ENCODE results near the gene LEO1.
"Not testable (repeated sequence)": the region's sequence is repeated elsewhere in the genome, so short reads cannot be mapped to it uniquely, and the experiment has no call there.

LEO1 gene

DNA sequence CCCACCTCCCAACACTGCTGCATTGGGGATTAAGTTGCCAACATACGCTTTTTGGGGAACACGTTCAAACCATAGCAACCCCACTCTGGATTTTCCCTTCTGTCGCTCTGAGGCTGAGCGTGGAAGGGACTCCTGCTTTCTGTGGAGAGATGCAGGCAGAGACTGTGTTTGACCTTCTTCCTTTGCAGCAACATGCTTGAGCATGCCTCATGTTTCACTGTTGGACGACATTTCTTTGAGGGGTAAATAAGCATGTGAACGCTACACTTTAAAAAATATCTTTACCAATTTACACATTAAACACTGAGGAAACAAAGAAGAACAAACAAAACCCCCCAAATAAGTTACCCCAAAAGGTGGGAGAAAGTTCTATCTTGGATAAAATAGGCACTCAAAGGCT is 33.2 kb upstream of the LEO1 start:
- Histone ChIP-seq H3K18ac (ENCODE audit: low read length) (no peak overlapping the region), H3K36me3 (ENCODE audit: control insufficient read depth, insufficient read depth, low read length) (no peaks in the 10 kb centered on the region), H3K27ac (ENCODE audit: low read depth, low read length) (no peak overlapping the region), H3K4me1 (ENCODE audit: control insufficient read depth, low read depth, low read length) (no peaks in the 10 kb centered on the region), H2BK120ac (ENCODE audit: low read depth, low read length) (no peak overlapping the region), H4K5ac (ENCODE audit: low read length) (no peak overlapping the region), H3K9ac (ENCODE audit: low read length) (no peak overlapping the region), H2BK15ac (replicated peaks; ENCODE audit: low read depth) (no peak overlapping the region), H3K23ac (ENCODE audit: low read length) (no peak overlapping the region), H3K27me3 (ENCODE audit: insufficient read depth, low read length, poor library complexity) (no peaks in the 10 kb centered on the region), H2AK5ac (ENCODE audit: low read length) (no peak overlapping the region), H3K4ac (ENCODE audit: low read depth, low read length) (no peak overlapping the region), H3K4me3 (ENCODE audit: low read length) (no peak overlapping the region), H4K8ac (ENCODE audit: low read depth, low read length) (no peak overlapping the region), H3K56ac (ENCODE audit: low read length) (no peak overlapping the region), H2BK5ac (ENCODE audit: low read length) (no peak overlapping the region), H3K79me1 (ENCODE audit: low read length) (no peaks in the 10 kb centered on the region), H3K4me2 (ENCODE audit: low read length) (no peak overlapping the region), H3K79me2 (ENCODE audit: control insufficient read depth, insufficient read depth, low read length) (no peaks in the 10 kb centered on the region)
- WGBS (ENCODE audit: extremely low coverage, insufficient coverage, low lambda C conversion rate): no CpG with 5 or more reads among the region's 6 CpGs
- DNase-seq: no peak

DNA sequence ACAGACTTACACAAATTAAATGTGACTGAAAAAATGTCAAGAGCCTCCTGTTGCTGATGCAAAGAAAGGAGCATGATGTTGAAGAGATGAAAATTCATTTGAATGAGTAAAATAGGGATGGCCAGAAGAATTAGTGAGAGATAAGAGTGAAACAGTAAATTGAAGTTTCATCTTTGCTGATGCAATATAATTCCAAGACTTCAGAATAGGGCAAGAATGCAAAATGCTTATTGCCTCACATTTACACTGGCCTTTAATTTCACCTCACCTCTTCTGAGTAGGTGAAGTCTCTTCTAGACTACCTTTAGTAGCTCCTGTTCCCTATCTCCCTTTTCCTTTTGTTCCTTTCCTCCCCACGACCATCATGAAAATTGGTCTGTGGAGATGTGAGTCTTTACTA is 32.1 kb upstream of the LEO1 start:
- Histone ChIP-seq H3K79me2 (ENCODE audit: control insufficient read depth, insufficient read depth, low read length) (no peaks in the 10 kb centered on the region), H3K56ac (ENCODE audit: low read length) (no peak overlapping the region), H4K8ac (ENCODE audit: low read depth, low read length) (no peak overlapping the region), H3K27me3 (ENCODE audit: insufficient read depth, low read length, poor library complexity) (no peaks in the 10 kb centered on the region), H3K9ac (ENCODE audit: low read length) (no peak overlapping the region), H3K79me1 (ENCODE audit: low read length) (no peaks in the 10 kb centered on the region), H3K4me1 (ENCODE audit: control insufficient read depth, low read depth, low read length) (no peaks in the 10 kb centered on the region), H2BK120ac (ENCODE audit: low read depth, low read length) (no peak overlapping the region), H3K27ac (ENCODE audit: low read depth, low read length) (no peak overlapping the region), H3K36me3 (ENCODE audit: control insufficient read depth, insufficient read depth, low read length) (no peaks in the 10 kb centered on the region), H2BK15ac (replicated peaks; ENCODE audit: low read depth) (no peak overlapping the region), H2AK5ac (ENCODE audit: low read length) (no peak overlapping the region), H3K4me3 (ENCODE audit: low read length) (no peak overlapping the region), H2BK5ac (ENCODE audit: low read length) (no peak overlapping the region), H3K18ac (ENCODE audit: low read length) (no peak overlapping the region), H3K4me2 (ENCODE audit: low read length) (no peak overlapping the region), H3K23ac (ENCODE audit: low read length) (no peak overlapping the region), H4K5ac (ENCODE audit: low read length) (no peak overlapping the region), H3K4ac (ENCODE audit: low read depth, low read length) (no peak overlapping the region)
- no CpG with 5 or more reads among the region's 1 CpG for WGBS (ENCODE audit: extremely low coverage, insufficient coverage, low lambda C conversion rate)
- no peak for DNase-seq

DNA sequence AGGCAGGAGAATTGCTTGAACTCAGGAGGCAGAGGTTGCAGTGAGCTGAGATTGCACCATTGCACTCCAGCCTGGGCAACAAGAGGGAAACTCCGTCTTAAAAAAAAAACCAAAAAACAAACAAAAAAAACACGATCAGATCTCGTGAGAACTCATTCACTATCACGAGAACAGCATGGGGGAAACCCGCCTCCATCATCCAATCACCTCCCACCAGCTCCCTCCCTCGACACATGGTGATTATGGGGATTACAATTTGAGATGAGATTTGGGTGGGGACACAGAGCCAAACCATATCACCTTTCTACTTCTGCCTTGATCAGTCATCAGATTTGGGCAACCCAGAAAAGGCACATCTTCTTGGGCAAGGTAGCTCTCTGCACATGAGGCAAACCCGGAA is 31.5 kb upstream of the LEO1 start:
- not testable (repeated sequence) for H3K23ac ChIP-seq (ENCODE audit: low read length); H2AK5ac ChIP-seq (ENCODE audit: low read length); H2BK15ac ChIP-seq (replicated peaks; ENCODE audit: low read depth); H4K5ac ChIP-seq (ENCODE audit: low read length); H3K27me3 ChIP-seq (ENCODE audit: insufficient read depth, low read length, poor library complexity); H3K4ac ChIP-seq (ENCODE audit: low read depth, low read length); H2BK5ac ChIP-seq (ENCODE audit: low read length); H3K4me3 ChIP-seq (ENCODE audit: low read length); H3K4me1 ChIP-seq (ENCODE audit: control insufficient read depth, low read depth, low read length); H3K79me2 ChIP-seq (ENCODE audit: control insufficient read depth, insufficient read depth, low read length); H3K27ac ChIP-seq (ENCODE audit: low read depth, low read length); H3K18ac ChIP-seq (ENCODE audit: low read length); H3K4me2 ChIP-seq (ENCODE audit: low read length); H3K56ac ChIP-seq (ENCODE audit: low read length); H3K79me1 ChIP-seq (ENCODE audit: low read length); H4K8ac ChIP-seq (ENCODE audit: low read depth, low read length); H3K36me3 ChIP-seq (ENCODE audit: control insufficient read depth, insufficient read depth, low read length); H2BK120ac ChIP-seq (ENCODE audit: low read depth, low read length); H3K9ac ChIP-seq (ENCODE audit: low read length)
- no CpG with 5 or more reads among the region's 7 CpGs for WGBS (ENCODE audit: extremely low coverage, insufficient coverage, low lambda C conversion rate)
- peak; percentile 33 for DNase-seq

DNA sequence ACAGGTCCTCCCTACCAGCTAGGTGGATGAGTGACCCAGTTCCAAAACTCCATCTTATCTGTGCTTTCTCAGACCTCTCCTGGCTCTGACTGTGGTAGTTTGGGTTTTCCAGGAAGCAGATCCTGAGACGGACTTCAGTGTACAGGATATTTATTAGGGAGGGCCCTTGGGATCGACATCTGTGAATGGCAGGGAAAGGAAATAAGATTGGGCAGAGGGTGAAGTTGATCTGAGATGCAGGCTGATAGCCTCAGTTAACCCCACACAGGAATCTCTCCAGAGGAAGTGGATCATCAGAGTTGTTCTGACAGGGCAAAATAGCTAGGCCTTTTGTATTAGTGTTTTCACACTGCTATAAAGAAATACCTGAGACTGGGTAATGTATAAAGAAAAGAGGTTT is 30.8 kb upstream of the LEO1 start:
- no peaks in the 10 kb centered on the region for H3K79me1 ChIP-seq (ENCODE audit: low read length)
- H3K4me2 ChIP-seq (ENCODE audit: low read length): no peak overlapping the region
- no peak overlapping the region for H3K27ac ChIP-seq (ENCODE audit: low read depth, low read length)
- no peak overlapping the region for H4K5ac ChIP-seq (ENCODE audit: low read length)
- H2BK15ac ChIP-seq (replicated peaks; ENCODE audit: low read depth): no peak overlapping the region
- no peaks in the 10 kb centered on the region for H3K79me2 ChIP-seq (ENCODE audit: control insufficient read depth, insufficient read depth, low read length)
- H3K9ac ChIP-seq (ENCODE audit: low read length): no peak overlapping the region
- no CpG with 5 or more reads among the region's 2 CpGs for WGBS (ENCODE audit: extremely low coverage, insufficient coverage, low lambda C conversion rate)
- H2BK120ac ChIP-seq (ENCODE audit: low read depth, low read length): no peak overlapping the region
- H3K4ac ChIP-seq (ENCODE audit: low read depth, low read length): no peak overlapping the region
- H4K8ac ChIP-seq (ENCODE audit: low read depth, low read length): no peak overlapping the region
- H3K36me3 ChIP-seq (ENCODE audit: control insufficient read depth, insufficient read depth, low read length): no peaks in the 10 kb centered on the region
- H3K18ac ChIP-seq (ENCODE audit: low read length): no peak overlapping the region
- no peak overlapping the region for H2BK5ac ChIP-seq (ENCODE audit: low read length)
- no peak overlapping the region for H3K4me3 ChIP-seq (ENCODE audit: low read length)
- no peak overlapping the region for H2AK5ac ChIP-seq (ENCODE audit: low read length)
- DNase-seq: no peak
- no peaks in the 10 kb centered on the region for H3K4me1 ChIP-seq (ENCODE audit: control insufficient read depth, low read depth, low read length)
- H3K27me3 ChIP-seq (ENCODE audit: insufficient read depth, low read length, poor library complexity): no peaks in the 10 kb centered on the region
- H3K23ac ChIP-seq (ENCODE audit: low read length): no peak overlapping the region
- H3K56ac ChIP-seq (ENCODE audit: low read length): no peak overlapping the region

DNA sequence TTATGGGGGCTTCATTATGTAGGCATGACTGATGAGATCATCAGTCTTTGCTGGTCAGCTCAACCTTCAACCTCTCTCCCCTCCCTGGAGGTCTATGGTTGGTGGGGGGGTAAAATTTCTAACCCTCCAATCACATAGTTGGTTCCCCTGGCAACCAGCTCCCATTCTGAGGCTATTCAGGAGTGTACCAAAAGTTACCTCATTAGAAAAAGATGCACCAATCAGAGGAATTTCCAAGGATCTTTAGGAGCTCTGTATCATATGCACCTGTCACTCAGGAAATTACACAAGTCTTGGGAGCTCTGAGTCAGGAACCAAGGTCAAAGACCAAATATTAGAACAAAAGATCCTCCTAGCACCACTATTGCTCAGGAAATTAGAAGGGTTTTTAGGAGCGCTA is 21.4 kb upstream of the LEO1 start:
- Histone ChIP-seq H3K27me3 (ENCODE audit: insufficient read depth, low read length, poor library complexity) (no peaks in the 10 kb centered on the region), H3K23ac (ENCODE audit: low read length) (no peak overlapping the region), H3K79me1 (ENCODE audit: low read length) (no peaks in the 10 kb centered on the region), H3K56ac (ENCODE audit: low read length) (no peak overlapping the region), H3K4me1 (ENCODE audit: control insufficient read depth, low read depth, low read length) (no peaks in the 10 kb centered on the region), H2BK15ac (replicated peaks; ENCODE audit: low read depth) (no peak overlapping the region), H4K5ac (ENCODE audit: low read length) (no peak overlapping the region), H3K79me2 (ENCODE audit: control insufficient read depth, insufficient read depth, low read length) (no peaks in the 10 kb centered on the region), H3K36me3 (ENCODE audit: control insufficient read depth, insufficient read depth, low read length) (no peaks in the 10 kb centered on the region), H3K4me3 (ENCODE audit: low read length) (no peak overlapping the region), H2AK5ac (ENCODE audit: low read length) (no peak overlapping the region), H3K4ac (ENCODE audit: low read depth, low read length) (no peak overlapping the region), H3K27ac (ENCODE audit: low read depth, low read length) (no peak overlapping the region), H2BK5ac (ENCODE audit: low read length) (no peak overlapping the region), H4K8ac (ENCODE audit: low read depth, low read length) (no peak overlapping the region), H2BK120ac (ENCODE audit: low read depth, low read length) (no peak overlapping the region), H3K9ac (ENCODE audit: low read length) (no peak overlapping the region), H3K18ac (ENCODE audit: low read length) (no peak overlapping the region), H3K4me2 (ENCODE audit: low read length) (no peak overlapping the region)
- DNase-seq: no peak
- WGBS (ENCODE audit: extremely low coverage, insufficient coverage, low lambda C conversion rate): no CpG with 5 or more reads among the region's 1 CpG

DNA sequence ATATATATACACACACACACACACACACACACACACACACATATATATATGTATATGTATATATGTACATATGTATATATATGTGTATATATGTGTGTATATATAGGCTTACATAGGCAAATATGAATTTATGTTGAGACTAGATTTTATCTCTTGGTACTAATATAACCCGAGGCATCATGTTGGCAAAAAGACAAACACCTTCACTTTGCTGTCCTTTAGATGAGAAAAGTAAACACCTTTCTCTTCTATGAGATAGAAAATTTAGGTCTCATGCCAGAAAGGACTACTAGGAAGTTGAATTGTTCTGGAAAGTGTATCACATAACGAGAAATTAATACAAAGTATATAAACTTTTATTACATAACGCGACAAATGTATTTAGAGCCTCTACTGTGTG is 19.6 kb upstream of the LEO1 start:
- DNase-seq: no peak
- H3K4me1 ChIP-seq (ENCODE audit: control insufficient read depth, low read depth, low read length): no peaks in the 10 kb centered on the region
- H2AK5ac ChIP-seq (ENCODE audit: low read length): no peak overlapping the region
- H3K79me1 ChIP-seq (ENCODE audit: low read length): no peaks in the 10 kb centered on the region
- no peaks in the 10 kb centered on the region for H3K79me2 ChIP-seq (ENCODE audit: control insufficient read depth, insufficient read depth, low read length)
- H3K36me3 ChIP-seq (ENCODE audit: control insufficient read depth, insufficient read depth, low read length): no peaks in the 10 kb centered on the region
- no peak overlapping the region for H2BK5ac ChIP-seq (ENCODE audit: low read length)
- no peaks in the 10 kb centered on the region for H3K27me3 ChIP-seq (ENCODE audit: insufficient read depth, low read length, poor library complexity)
- no peak overlapping the region for H3K9ac ChIP-seq (ENCODE audit: low read length)
- no peak overlapping the region for H3K27ac ChIP-seq (ENCODE audit: low read depth, low read length)
- no peak overlapping the region for H2BK15ac ChIP-seq (replicated peaks; ENCODE audit: low read depth)
- no peak overlapping the region for H4K8ac ChIP-seq (ENCODE audit: low read depth, low read length)
- H3K23ac ChIP-seq (ENCODE audit: low read length): no peak overlapping the region
- no peak overlapping the region for H3K4me3 ChIP-seq (ENCODE audit: low read length)
- H3K56ac ChIP-seq (ENCODE audit: low read length): no peak overlapping the region
- no peak overlapping the region for H4K5ac ChIP-seq (ENCODE audit: low read length)
- H3K4ac ChIP-seq (ENCODE audit: low read depth, low read length): no peak overlapping the region
- H2BK120ac ChIP-seq (ENCODE audit: low read depth, low read length): no peak overlapping the region
- no peak overlapping the region for H3K4me2 ChIP-seq (ENCODE audit: low read length)
- H3K18ac ChIP-seq (ENCODE audit: low read length): no peak overlapping the region
- WGBS (ENCODE audit: extremely low coverage, insufficient coverage, low lambda C conversion rate): no CpG with 5 or more reads among the region's 4 CpGs

Data from mesendoderm (in vitro differentiated cells).